ENCODE measurements around the gene PDE4B. TPM values are rescaled to one million over a fixed set of nuclear protein-coding genes. Genes with fewer than 3 reads are reported as not detected.
"Not testable (repeated sequence)": the region's sequence is repeated elsewhere in the genome, so short reads cannot be mapped to it uniquely, and the experiment has no call there.

The PDE4B gene
- total and polyA plus RNA-seq, 7 donors, result 1.6 to 17.2 (median 10.7) TPM

DNA sequence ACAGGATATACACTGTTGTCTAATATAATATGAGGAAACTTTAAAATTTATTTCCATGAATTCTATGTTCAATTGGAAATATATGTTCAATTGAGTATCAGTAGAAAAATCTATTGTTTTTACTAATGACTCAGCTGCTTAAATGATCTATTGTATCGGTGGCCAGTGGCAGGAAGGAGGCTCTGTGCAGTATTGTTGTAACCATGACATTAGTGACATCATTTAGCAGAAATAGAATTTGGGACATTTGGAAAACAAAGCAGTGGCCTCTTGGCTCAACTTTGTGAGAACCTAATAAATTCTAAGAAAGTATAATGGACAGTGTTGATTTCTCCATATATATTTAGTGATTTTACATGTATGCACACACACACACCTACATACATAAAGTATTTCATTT is 257.4 kb downstream of the PDE4B start:
- no peak for TF ChIP-seq POLR2AphosphoS5 (IDR thresholded peaks at IDR 0.05)
- TF ChIP-seq POLR2A (IDR thresholded peaks at IDR 0.05), result no peak
- TF ChIP-seq, protein P1, sequence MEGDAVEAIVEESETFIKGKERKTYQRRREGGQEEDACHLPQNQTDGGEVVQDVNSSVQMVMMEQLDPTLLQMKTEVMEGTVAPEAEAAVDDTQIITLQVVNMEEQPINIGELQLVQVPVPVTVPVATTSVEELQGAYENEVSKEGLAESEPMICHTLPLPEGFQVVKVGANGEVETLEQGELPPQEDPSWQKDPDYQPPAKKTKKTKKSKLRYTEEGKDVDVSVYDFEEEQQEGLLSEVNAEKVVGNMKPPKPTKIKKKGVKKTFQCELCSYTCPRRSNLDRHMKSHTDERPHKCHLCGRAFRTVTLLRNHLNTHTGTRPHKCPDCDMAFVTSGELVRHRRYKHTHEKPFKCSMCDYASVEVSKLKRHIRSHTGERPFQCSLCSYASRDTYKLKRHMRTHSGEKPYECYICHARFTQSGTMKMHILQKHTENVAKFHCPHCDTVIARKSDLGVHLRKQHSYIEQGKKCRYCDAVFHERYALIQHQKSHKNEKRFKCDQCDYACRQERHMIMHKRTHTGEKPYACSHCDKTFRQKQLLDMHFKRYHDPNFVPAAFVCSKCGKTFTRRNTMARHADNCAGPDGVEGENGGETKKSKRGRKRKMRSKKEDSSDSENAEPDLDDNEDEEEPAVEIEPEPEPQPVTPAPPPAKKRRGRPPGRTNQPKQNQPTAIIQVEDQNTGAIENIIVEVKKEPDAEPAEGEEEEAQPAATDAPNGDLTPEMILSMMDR (IDR thresholded peaks at IDR 0.05), result no peak
- no peak for TF ChIP-seq EP300 (IDR thresholded peaks at IDR 0.05)
- intact Hi-C loops (cut with DNase I), result no loop called here
- DNase-seq, result no peak
- Histone ChIP-seq H3K27ac (no peak overlapping the region), H3K9me3 (no peaks in the 10 kb centered on the region), H3K27me3 (no peaks in the 10 kb centered on the region), H3K4me3 (no peak overlapping the region), H3K36me3 (no peaks in the 10 kb centered on the region), H3K4me1 (no peaks in the 10 kb centered on the region)
- WGBS, 2 donors, result 80 to 90% methylated on average over 1 of the region's 1 CpG

DNA sequence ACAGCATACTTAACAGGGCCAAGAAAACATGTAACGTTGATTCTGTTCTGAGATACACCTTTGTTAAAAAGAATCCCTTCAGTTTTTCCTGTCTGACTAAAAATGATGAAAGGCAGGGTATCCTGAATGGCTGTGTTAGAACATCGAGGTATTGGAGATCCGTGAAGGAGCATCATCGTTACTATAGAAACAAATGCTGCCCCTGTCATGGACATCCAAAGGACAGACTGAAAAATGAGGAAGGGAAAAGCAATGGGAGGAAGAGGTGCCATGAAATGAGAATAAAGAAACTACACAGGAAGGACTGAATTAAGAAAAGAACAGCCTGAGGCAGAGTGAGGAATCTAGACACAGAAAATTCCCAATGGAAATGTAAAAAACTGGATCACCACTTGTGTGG is 257.9 kb downstream of the PDE4B start:
- no peak for DNase-seq
- H3K4me1 ChIP-seq, result no peaks in the 10 kb centered on the region
- H3K27ac ChIP-seq, result no peak overlapping the region
- no peaks in the 10 kb centered on the region for H3K9me3 ChIP-seq
- H3K36me3 ChIP-seq, result no peaks in the 10 kb centered on the region
- H3K27me3 ChIP-seq, result no peaks in the 10 kb centered on the region
- WGBS, 2 donors, result 86 to 90% methylated on average over 4 of the region's 4 CpGs
- intact Hi-C loops (cut with DNase I), result no loop called here
- no peak overlapping the region for H3K4me3 ChIP-seq
- no peak for TF ChIP-seq POLR2A (IDR thresholded peaks at IDR 0.05)
- no peak for TF ChIP-seq EP300 (IDR thresholded peaks at IDR 0.05)
- no peak for TF ChIP-seq POLR2AphosphoS5 (IDR thresholded peaks at IDR 0.05)
- TF ChIP-seq, protein P1 (IDR thresholded peaks at IDR 0.05), result no peak

DNA sequence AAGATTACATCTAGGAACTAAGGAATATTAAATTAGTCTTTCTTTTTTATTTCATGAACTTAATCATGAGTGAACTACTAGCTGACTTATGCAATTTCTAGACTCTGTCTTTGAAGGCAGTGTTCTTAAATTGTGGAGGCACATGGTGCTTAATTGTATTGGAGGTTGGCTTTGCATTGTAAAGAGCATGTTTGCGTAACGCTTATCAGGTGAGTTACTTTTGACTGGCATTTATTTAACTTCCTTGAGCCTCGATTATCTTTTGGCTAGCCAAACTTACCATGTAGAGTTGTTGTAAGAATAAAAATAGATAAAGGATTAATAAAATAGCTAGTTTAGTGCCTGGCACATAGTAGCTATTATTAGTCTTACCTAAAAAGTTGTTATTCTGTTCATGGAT is 262.4 kb downstream of the PDE4B start:
- 55 to 79% methylated on average over 3 of the region's 3 CpGs for WGBS, 2 donors
- intact Hi-C loops (cut with DNase I), result no loop called here
- H3K4me1 ChIP-seq, result no peaks in the 10 kb centered on the region
- no peak for TF ChIP-seq EP300 (IDR thresholded peaks at IDR 0.05)
- TF ChIP-seq, protein P1 (IDR thresholded peaks at IDR 0.05), result no peak
- TF ChIP-seq POLR2A (IDR thresholded peaks at IDR 0.05), result no peak
- no peak for TF ChIP-seq POLR2AphosphoS5 (IDR thresholded peaks at IDR 0.05)
- DNase-seq, result no peak
- H3K27me3 ChIP-seq, result no peaks in the 10 kb centered on the region
- H3K4me3 ChIP-seq, result no peak overlapping the region
- no peaks in the 10 kb centered on the region for H3K36me3 ChIP-seq
- no peaks in the 10 kb centered on the region for H3K9me3 ChIP-seq
- H3K27ac ChIP-seq, result no peak overlapping the region

DNA sequence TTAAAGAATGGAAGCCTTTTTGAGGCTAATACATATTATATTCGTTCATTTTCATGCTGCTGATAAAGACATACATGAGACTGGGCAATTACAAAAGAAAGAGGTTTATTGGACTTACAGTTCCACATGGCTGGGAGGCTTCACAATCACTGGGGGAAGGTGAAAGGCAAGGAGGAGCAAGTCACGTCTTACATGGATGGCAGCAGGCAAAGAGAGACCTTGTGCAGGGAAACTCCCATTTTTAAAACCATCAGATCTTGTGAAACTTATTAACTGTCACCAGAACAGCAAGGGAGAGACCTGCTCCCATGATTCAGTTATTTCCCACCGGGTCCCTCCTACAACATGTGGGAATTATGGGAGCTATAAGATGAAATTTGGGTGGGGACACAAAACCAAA is 264.8 kb downstream of the PDE4B start:
- DNase-seq; H3K4me3 ChIP-seq; H3K27ac ChIP-seq; H3K9me3 ChIP-seq; H3K36me3 ChIP-seq; intact Hi-C loops (cut with DNase I); H3K4me1 ChIP-seq; H3K27me3 ChIP-seq: not testable (repeated sequence)
- 80 to 81% methylated on average over 3 of the region's 3 CpGs for WGBS, 2 donors

DNA sequence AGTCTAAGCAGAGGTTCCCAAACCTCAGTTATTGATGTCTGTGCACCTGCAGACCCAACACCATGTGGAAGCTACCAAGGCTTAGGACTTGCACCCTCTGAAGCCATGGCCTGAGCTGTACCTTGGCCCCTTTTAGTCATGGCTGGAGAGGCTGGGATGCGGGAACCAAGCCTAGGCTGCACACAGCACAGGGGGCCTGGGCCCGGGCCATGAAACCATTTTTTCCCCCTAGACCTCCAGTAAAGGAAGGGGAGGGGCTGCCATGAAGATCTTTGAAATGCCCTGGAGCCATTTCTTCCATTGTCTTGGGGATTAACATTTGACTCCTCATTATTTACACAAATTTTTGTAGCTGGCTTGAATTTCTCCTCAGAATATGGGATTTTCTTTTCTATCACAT is 265.9 kb downstream of the PDE4B start:
- no peaks in the 10 kb centered on the region for H3K36me3 ChIP-seq
- H3K4me3 ChIP-seq, result no peak overlapping the region
- TF ChIP-seq POLR2AphosphoS5 (IDR thresholded peaks at IDR 0.05), result no peak
- no peak for TF ChIP-seq EP300 (IDR thresholded peaks at IDR 0.05)
- no peak for TF ChIP-seq POLR2A (IDR thresholded peaks at IDR 0.05)
- TF ChIP-seq, protein P1 (IDR thresholded peaks at IDR 0.05), result no peak
- intact Hi-C loops (cut with DNase I), result no loop called here
- no peaks in the 10 kb centered on the region for H3K9me3 ChIP-seq
- H3K27ac ChIP-seq, result no peak overlapping the region
- DNase-seq, result no peak
- no peaks in the 10 kb centered on the region for H3K27me3 ChIP-seq
- 81 to 86% methylated on average over 2 of the region's 2 CpGs for WGBS, 2 donors
- no peaks in the 10 kb centered on the region for H3K4me1 ChIP-seq

DNA sequence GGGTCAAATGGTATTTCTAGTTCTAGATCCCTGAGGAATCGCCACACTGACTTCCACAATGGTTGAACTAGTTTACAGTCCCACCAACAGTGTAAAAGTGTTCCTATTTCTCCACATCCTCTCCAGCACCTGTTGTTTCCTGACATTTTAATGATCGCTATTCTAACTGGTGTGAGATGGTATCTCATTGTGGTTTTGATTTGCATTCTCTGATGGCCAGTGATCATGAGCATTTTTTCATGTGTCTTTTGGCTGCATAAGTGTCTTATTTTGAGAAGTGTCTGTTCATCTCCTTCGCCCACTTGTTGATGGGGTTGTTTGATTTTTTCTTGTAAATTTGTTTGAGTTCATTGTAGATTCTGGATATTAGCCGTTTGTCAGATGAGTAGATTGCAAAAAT is 274.5 kb downstream of the PDE4B start:
- intact Hi-C loops (cut with DNase I); DNase-seq; H3K36me3 ChIP-seq; H3K27ac ChIP-seq; H3K4me1 ChIP-seq; H3K4me3 ChIP-seq; H3K9me3 ChIP-seq; H3K27me3 ChIP-seq: not testable (repeated sequence)
- 85 to 89% methylated on average over 3 of the region's 4 CpGs for WGBS, 2 donors

Data from sigmoid colon (tissue), 7 donors.